Left cardiac atrium (tissue), 4 donors: ENCODE results near the gene PDK4. TPM values are rescaled to one million over a fixed set of nuclear protein-coding genes. Genes with fewer than 3 reads are reported as not detected.

Experiments used
- ATAC-seq, 2 donors: fragments of 200-7000 bp; cut with Tn5 transposase; one replicate each; pipeline ENCODE4 v1.9.1; 2020; ENCODE audit warnings: mild to moderate bottlenecking in 2 of 2, moderate library complexity in 2 of 2
- DNase-seq: peaks from one replicate; pipeline ENCODE4 v3.0.0-alpha.2; 2020
- intact Hi-C, 2 donors: fragments of 100-400 bp; cut with DNase I; formaldehyde crosslinking; loops; one replicate each; pipeline versions ENCODE4 v1.14.1 to v1.15.1; 2022 to 2023
- total RNA-seq, 2 donors: library from RNA; stranded (reverse); fragmentation: NEBNext Ultra II Directional; extraction: Animal tissue kit (Norgen Biotek cat#: 25700); gene quantifications; one replicate each; pipeline ENCODE4 v1.2.1, GENCODE V29; 2021
- donor health status: DM: no; HTN: yes; CAD: no.
- donor health status: DM: no; HTN: yes; CAD: no; lungs with severe emphysema.
- donor health status: DM: yes; HTN: yes; CAD: no.
- donor health status: Dilated cardiomyopathy.

Gene PDK4
- total RNA-seq, 2 donors from 2014 or later, result 129 to 528 TPM

GRCh38 chr7:95545007-95545615 lies 51.2 kb downstream of the PDK4 start:
- intact Hi-C loops, result loop anchor here in 1 of 2 donors (5.0 kb wide), 1 partner anchor 52 kb away; the partner anchor contains the start of gene PDK4
- DNase-seq (peak; percentile 30), ATAC-seq (peak; percentile 84 to 92)

- DNase-seq (no peak), ATAC-seq (no peak)
- intact Hi-C loops, result loop anchor here in 1 of 2 donors (5.0 kb wide), 1 partner anchor 138 kb away; no protein-coding TSS in a partner anchor
These were observed 52.1 kb downstream of the PDK4 start for GRCh38 chr7:95544171-95544570.

- no peak for DNase-seq
- intact Hi-C loops, result loop anchor here in 1 of 2 donors (5.0 kb wide), 1 partner anchor 139 kb away; no protein-coding TSS in a partner anchor
- ATAC-seq, result no peak
These were observed 53.0 kb downstream of the PDK4 start for GRCh38 chr7:95543312-95543711.

DNA sequence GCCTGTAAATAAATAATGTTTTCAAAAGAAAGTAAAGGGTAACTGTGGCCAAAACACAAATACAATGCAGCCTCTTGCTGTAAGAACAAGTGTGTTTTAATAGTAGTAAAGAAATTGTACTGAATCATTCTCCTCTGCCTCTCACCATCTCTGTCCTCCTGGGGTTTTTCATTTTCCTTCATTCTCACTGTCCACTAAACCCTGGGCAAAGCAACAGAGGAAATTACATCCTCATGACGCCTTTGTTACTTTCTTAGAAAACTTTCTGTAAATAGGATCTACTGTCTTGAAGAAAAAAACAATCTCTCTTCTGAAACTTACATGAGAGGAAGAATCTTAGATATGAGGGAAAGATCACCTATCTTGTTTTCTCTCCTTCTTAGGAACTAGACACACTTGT lies 56.0 kb downstream of the PDK4 start:
- DNase-seq, result no peak
- intact Hi-C loops, result loop anchor here in 1 of 2 donors (5.0 kb wide), 1 partner anchor 142 kb away; no protein-coding TSS in a partner anchor
- no peak for ATAC-seq

DNA sequence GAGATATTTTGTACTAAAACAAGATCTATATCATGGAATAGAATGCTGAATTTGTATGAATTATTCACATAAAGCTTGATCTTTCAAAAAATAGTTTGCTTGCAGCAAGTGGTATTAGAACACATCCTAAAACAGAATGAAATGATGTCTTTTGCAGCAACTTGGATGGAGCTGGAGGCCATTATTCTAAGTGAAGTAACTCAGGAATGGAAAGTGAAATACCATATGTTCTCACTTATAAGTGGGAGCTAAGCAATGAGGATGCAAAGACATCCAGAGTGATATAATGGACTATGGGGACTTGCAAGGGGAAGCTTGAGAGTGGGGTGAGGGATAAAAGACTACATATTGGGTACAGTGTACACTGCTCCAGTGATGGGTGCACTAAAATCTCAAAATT lies 56.9 kb downstream of the PDK4 start:
- ATAC-seq, result no peak
- intact Hi-C loops, result no loop called here
- no peak for DNase-seq

DNA sequence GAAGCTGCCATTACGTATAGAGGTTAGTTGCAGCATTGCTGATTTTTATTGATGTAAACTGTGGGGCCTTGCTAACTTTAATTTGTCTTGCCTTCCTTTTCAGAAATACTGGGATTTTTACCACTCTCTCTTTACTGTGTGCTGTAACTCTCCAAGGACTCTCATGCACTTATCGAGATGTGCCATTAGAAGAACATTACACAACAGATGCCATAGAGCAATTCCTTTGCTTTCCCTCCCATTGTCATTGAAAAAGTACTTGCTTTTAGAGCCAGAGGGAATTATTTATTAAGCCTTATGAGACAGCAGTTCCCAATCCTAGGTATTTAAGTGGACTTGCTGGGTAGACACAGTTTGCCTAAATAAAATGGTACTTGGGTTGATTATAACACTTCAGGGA lies 58.8 kb downstream of the PDK4 start:
- DNase-seq (no peak), ATAC-seq (no peak)
- intact Hi-C loops, result no loop called here

GRCh38 chr7:95536656-95537311 lies 59.5 kb downstream of the PDK4 start:
- no peak for DNase-seq
- ATAC-seq, result no peak
- intact Hi-C loops, result no loop called here

DNA sequence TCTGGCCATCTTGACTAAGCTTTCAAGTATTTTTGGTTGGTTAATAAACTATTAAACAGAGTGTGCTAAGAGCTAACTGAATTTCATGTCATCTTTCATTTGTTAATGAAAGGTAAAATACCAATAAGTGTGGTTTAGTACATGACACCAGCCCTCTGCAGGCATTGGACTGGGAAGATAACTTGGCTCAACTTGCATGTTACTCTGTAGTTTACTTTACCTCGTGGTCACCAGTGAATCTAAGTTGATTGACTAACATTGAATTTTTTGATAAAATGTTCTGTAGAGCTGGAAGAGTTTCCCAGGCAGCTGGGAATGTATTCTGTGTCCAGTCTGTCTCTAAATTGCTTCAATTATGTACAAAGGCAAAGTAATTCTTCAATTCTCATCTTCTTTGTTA lies 60.7 kb downstream of the PDK4 start:
- ATAC-seq (no peak), DNase-seq (no peak)
- intact Hi-C loops, result no loop called here

DNA sequence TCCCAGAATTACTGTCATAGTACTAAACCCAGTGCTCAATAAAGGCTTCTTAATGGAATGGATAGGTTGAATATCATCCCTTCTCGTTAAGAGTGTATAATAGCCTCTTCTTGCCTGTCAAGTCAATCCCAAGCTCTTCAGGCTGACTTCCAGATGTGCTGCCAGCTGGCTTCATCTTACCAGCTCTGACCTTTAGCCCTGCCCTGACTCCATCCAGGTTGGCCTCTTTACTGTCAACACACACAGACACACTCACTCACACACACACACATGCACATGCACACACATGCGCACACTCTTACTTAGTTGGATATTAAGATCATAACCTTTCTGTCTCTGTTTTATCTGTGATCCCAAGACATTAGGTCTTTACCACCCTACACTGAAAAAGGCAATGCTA lies 61.5 kb downstream of the PDK4 start:
- DNase-seq (no peak), ATAC-seq (no peak)
- intact Hi-C loops, result no loop called here

Other genes starting within 250 kb of the PDK4 start
- gene PON3, start 200.1 kb downstream of the PDK4 start, total RNA-seq, result 1 to 10 TPM in 1 of 2 donors, under 1 TPM in 1; 0.99 to 1.6 TPM
- 10 to 100 TPM; 45.5 to 53.1 TPM for gene PON2, start 161.5 kb downstream of the PDK4 start, total RNA-seq
- gene ASB4, start 110.6 kb downstream of the PDK4 start, total RNA-seq, result 1 to 10 TPM in 1 of 2 donors, under 1 TPM in 1; 0.71 to 3.5 TPM
- gene DYNC1I1, start 176.0 kb upstream of the PDK4 start, total RNA-seq, result 10 to 100 TPM; 18.5 to 23.6 TPM